ENCODE data around the gene MYO18A.

- TF ChIP-seq, protein P1, sequence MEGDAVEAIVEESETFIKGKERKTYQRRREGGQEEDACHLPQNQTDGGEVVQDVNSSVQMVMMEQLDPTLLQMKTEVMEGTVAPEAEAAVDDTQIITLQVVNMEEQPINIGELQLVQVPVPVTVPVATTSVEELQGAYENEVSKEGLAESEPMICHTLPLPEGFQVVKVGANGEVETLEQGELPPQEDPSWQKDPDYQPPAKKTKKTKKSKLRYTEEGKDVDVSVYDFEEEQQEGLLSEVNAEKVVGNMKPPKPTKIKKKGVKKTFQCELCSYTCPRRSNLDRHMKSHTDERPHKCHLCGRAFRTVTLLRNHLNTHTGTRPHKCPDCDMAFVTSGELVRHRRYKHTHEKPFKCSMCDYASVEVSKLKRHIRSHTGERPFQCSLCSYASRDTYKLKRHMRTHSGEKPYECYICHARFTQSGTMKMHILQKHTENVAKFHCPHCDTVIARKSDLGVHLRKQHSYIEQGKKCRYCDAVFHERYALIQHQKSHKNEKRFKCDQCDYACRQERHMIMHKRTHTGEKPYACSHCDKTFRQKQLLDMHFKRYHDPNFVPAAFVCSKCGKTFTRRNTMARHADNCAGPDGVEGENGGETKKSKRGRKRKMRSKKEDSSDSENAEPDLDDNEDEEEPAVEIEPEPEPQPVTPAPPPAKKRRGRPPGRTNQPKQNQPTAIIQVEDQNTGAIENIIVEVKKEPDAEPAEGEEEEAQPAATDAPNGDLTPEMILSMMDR (IDR thresholded peaks at IDR 0.05; ENCODE audit: insufficient read depth, low read length) = no peak
- TF ChIP-seq REST (IDR thresholded peaks at IDR 0.05; ENCODE audit: insufficient replicate concordance, low read depth) = no peak
Observed at GRCh38 chr17:29160253-29160652, 19.9 kb downstream of the MYO18A start.
